GM18511 (cell line): ENCODE measurements around the gene DMTF1.
"Not testable (repeated sequence)": the region's sequence is repeated elsewhere in the genome, so short reads cannot be mapped to it uniquely, and the experiment has no call there.

Experiments
- ATAC-seq: cut with Tn5 transposase; IDR thresholded peaks from one replicate; pipeline ENCODE4 v1.9.1; 2021; ENCODE audit warnings: mild to moderate bottlenecking, moderate library complexity; ENCODE audit not compliant: unreplicated experiment

DMTF1 gene

DNA sequence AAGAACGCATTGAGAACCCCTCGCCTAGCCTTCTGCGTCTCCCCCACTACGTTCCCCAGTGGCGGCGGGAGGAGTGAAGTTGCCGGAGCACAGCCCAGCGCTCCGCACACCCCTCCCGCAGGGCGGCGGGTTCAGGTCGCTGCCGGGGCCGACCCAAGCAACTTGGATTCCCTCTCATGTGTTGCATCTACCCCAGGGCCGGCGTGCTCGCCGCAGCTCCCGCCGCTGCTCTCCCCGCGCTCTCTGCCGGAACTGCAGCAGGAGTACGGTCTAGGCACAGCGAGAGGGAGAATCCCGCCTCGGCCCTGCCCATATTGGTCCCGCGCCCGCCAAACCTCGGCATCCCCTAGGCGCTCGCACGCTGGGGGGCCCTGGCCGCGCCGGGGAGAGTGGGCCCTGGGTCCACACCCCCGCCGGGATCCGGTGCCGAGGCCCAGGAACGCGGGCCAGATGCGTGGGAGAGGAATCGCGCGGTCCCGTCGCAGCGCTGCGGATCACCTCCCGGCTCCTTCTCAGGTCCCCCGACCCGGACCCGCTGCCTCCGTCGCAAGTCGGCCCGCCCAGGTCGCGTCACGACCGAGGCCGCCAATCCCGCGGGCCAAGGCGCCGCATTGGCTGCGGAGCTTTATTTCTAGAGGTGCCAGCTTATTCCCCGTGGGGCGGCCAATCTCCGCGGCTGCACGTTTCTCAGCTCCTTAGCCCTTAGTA lies 67.9 kb downstream of the DMTF1 start:
- peak; percentile 42 for ATAC-seq

GRCh38 chr7:87220734-87221215 lies 68.5 kb downstream of the DMTF1 start:
- no peak for ATAC-seq

DNA sequence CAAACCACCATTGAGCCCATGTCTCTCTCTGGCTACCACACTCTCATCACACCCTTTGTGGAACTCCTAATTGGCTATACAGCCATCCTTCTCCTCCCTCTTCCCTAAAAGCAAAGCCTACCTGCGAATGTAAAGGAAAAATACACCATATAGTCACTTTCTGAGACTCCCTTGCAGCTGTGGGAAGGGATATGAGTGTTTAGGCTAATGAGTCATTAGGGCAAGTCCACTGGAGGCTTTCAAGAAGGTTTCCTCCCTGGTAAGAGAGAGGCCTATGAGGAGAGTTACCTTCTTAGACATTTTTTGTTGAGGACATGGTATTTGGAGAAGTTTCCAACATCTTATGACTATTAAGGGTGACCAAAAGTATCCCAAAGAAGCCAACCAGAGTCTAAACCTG lies 71.4 kb downstream of the DMTF1 start:
- ATAC-seq, result no peak

DNA sequence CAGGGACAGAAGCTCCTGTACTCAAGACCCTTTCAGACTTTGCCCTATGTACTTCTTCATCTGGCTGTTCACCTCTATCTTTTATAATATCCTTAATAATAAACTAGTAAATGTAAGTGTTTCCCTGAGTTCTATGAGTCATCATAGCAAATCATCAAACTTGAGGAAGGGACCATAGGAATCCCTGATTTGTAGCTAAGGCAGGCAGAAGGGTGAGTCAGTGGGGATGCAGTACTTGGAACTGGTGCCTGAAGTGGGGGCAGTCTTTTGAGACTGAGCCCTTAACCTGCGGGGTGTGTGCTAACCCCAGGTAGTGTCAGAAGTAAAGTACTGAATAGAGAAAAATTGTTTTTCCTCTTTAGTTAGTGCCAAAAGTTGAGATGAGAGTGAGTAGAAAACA lies 73.4 kb downstream of the DMTF1 start:
- no peak for ATAC-seq

DNA sequence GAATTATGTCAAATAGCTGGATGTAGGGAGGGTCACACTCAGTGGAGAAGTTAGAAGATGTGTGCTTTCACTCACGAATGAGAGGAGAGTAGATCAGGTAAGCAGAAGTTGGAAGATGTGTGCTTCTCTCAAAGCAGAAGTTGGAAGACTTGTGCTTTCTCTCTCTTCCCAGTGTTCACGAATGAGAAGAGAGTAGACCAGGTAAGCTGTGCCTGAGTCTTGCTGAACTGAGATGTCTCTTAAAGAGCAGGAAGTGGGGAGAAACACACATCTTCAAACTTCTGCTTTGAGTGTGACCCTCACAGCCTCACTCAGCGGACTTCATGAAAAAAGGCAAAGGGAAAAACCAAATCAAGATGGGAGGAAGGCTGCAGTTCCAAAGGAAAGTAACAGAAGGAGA lies 74.2 kb downstream of the DMTF1 start:
- ATAC-seq, result peak; percentile 68

GRCh38 chr7:87231258-87231657 lies 79.0 kb downstream of the DMTF1 start:
- no peak for ATAC-seq

DNA sequence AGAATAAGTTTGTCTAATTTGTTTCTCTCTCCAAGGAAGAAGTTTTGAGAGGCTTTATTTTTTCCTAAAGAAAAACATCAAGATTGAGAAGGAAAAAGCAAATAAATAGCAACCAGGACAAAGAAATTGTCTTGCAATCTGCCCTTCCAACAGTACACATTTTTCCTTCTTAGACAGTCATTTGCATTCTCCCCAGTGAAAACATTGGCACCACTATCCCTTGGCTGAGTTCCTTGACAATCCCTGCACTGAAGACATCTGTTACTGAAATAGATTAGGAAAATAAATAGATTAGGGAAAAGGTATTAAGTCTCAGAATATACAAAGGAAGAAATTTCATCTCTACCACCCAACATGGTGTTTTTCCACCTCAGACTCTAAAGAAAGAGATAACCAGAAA lies 79.5 kb downstream of the DMTF1 start:
- no peak for ATAC-seq

- ATAC-seq, result no peak
Measured at GRCh38 chr7:87234949-87235348, 82.7 kb downstream of the DMTF1 start.

- not testable (repeated sequence) for ATAC-seq
Measured at GRCh38 chr7:87238464-87239051, 86.3 kb downstream of the DMTF1 start.

GRCh38 chr7:87245671-87246070 lies 93.4 kb downstream of the DMTF1 start:
- not testable (repeated sequence) for ATAC-seq
